ENCODE data around the gene SLC22A13. TPM values are rescaled to one million over a fixed set of nuclear protein-coding genes. Genes with fewer than 3 reads are reported as not detected.

The SLC22A13 gene
- total RNA-seq, 4 donors from 2014 or later: 0.29 to 0.58 (median 0.51) TPM; not detected in 1

- DNase-seq (no peak), ATAC-seq (no peak)
- H3K4me1 ChIP-seq: no peaks in the 10 kb centered on the region
- in situ Hi-C loops (cut with MboI; ENCODE audit: low sequenced_read_pairs in 4 of 4) (no loop called here), intact Hi-C loops (cut with DNase I; ENCODE audit: low total_unique reads) (no loop called here)
- H3K9me3 ChIP-seq: no peaks in the 10 kb centered on the region
- no peak overlapping the region for H3K4me3 ChIP-seq
- no peaks in the 10 kb centered on the region for H3K27me3 ChIP-seq
- no peak for TF ChIP-seq CTCF (IDR thresholded peaks at IDR 0.05 in 4 of 5, conservative IDR thresholded peaks at IDR 0.05 in 1 of 5)
- no peak for TF ChIP-seq POLR2A (IDR thresholded peaks at IDR 0.05)
- H3K27ac ChIP-seq: no peak overlapping the region
- H3K36me3 ChIP-seq: peaks cover 0 to 15% of the 10 kb centered on the region in 2 donors
These were observed 9.4 kb downstream of the SLC22A13 start for GRCh38 chr3:38274864-38275649.

- TF ChIP-seq CTCF (IDR thresholded peaks at IDR 0.05 in 4 of 5, conservative IDR thresholded peaks at IDR 0.05 in 1 of 5) (no peak), POLR2A (IDR thresholded peaks at IDR 0.05) (no peak)
- in situ Hi-C loops (cut with MboI; ENCODE audit: low sequenced_read_pairs in 4 of 4) (no loop called here), intact Hi-C loops (cut with DNase I; ENCODE audit: low total_unique reads) (no loop called here)
- ATAC-seq (no peak), DNase-seq (no peak)
- H3K4me3 ChIP-seq: no peak overlapping the region
- H3K9me3 ChIP-seq: no peaks in the 10 kb centered on the region
- H3K36me3 ChIP-seq: peaks cover 0 to 15% of the 10 kb centered on the region in 2 donors
- H3K27ac ChIP-seq: no peak overlapping the region
- no peaks in the 10 kb centered on the region for H3K27me3 ChIP-seq
- no peaks in the 10 kb centered on the region for H3K4me1 ChIP-seq
These were observed 10.0 kb downstream of the SLC22A13 start for GRCh38 chr3:38275658-38276057.

GRCh38 chr3:38276081-38276916 is 10.7 kb downstream of the SLC22A13 start:
- no peak overlapping the region for H3K4me3 ChIP-seq
- peaks cover 0 to 15% of the 10 kb centered on the region in 2 donors for H3K36me3 ChIP-seq
- TF ChIP-seq CTCF (IDR thresholded peaks at IDR 0.05 in 4 of 5, conservative IDR thresholded peaks at IDR 0.05 in 1 of 5): no peak
- no peak for TF ChIP-seq POLR2A (IDR thresholded peaks at IDR 0.05)
- H3K4me1 ChIP-seq: no peaks in the 10 kb centered on the region
- ATAC-seq (no peak), DNase-seq (no peak)
- no peaks in the 10 kb centered on the region for H3K9me3 ChIP-seq
- H3K27me3 ChIP-seq: no peaks in the 10 kb centered on the region
- H3K27ac ChIP-seq: no peak overlapping the region
- intact Hi-C loops (cut with DNase I; ENCODE audit: low total_unique reads) (no loop called here), in situ Hi-C loops (cut with MboI; ENCODE audit: low sequenced_read_pairs in 4 of 4) (no loop called here)

GRCh38 chr3:38276917-38277630 is 11.5 kb downstream of the SLC22A13 start:
- TF ChIP-seq POLR2A (IDR thresholded peaks at IDR 0.05): no peak
- no peak for TF ChIP-seq CTCF (IDR thresholded peaks at IDR 0.05 in 4 of 5, conservative IDR thresholded peaks at IDR 0.05 in 1 of 5)
- H3K27me3 ChIP-seq: no peaks in the 10 kb centered on the region
- no peaks in the 10 kb centered on the region for H3K4me1 ChIP-seq
- no peak overlapping the region for H3K4me3 ChIP-seq
- in situ Hi-C loops (cut with MboI; ENCODE audit: low sequenced_read_pairs in 4 of 4) (no loop called here), intact Hi-C loops (cut with DNase I; ENCODE audit: low total_unique reads) (no loop called here)
- H3K9me3 ChIP-seq: no peaks in the 10 kb centered on the region
- peaks cover 0 to 15% of the 10 kb centered on the region in 2 donors for H3K36me3 ChIP-seq
- DNase-seq (no peak), ATAC-seq (no peak)
- H3K27ac ChIP-seq: no peak overlapping the region
